Ovary (tissue), 3 donors: ENCODE measurements around the gene CCL26.
"Not testable (repeated sequence)": the region's sequence is repeated elsewhere in the genome, so short reads cannot be mapped to it uniquely, and the experiment has no call there.

Experiments
- POLR2A ChIP-seq: fragments of 450-650 bp; IDR thresholded peaks from one replicate; pipeline ENCODE4 v1.6.1; 2017; ENCODE audit warnings: antibody characterized with exemption, mild to moderate bottlenecking, moderate library complexity
- TF ChIP-seq, protein P1 (sequence below), 3 donors: fragments of 450-650 bp in 2 of 3; fragments of 200-600 bp in 1 of 3; IDR thresholded peaks; one replicate each; pipeline versions ENCODE4 v1.5.1 to v1.8.0; 2016 to 2022; ENCODE audit warnings: antibody characterized with exemption in 3 of 3, mild to moderate bottlenecking in 1 of 3
- donor health status: DM: no; HTN: no; CAD: no.

GRCh38 chr7:75792567-75792966 is 20.6 kb upstream of the CCL26 start:
- not testable (repeated sequence) for TF ChIP-seq POLR2A
- TF ChIP-seq, protein P1, sequence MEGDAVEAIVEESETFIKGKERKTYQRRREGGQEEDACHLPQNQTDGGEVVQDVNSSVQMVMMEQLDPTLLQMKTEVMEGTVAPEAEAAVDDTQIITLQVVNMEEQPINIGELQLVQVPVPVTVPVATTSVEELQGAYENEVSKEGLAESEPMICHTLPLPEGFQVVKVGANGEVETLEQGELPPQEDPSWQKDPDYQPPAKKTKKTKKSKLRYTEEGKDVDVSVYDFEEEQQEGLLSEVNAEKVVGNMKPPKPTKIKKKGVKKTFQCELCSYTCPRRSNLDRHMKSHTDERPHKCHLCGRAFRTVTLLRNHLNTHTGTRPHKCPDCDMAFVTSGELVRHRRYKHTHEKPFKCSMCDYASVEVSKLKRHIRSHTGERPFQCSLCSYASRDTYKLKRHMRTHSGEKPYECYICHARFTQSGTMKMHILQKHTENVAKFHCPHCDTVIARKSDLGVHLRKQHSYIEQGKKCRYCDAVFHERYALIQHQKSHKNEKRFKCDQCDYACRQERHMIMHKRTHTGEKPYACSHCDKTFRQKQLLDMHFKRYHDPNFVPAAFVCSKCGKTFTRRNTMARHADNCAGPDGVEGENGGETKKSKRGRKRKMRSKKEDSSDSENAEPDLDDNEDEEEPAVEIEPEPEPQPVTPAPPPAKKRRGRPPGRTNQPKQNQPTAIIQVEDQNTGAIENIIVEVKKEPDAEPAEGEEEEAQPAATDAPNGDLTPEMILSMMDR (IDR thresholded peaks at IDR 0.05) = not testable (repeated sequence)
